ENCODE measurements around the gene MYO1B. TPM values are rescaled to one million over a fixed set of nuclear protein-coding genes. Genes with fewer than 3 reads are reported as not detected.

Gene MYO1B
- total and polyA plus RNA-seq, 10 of the 15 experiments (the other 5 are each of a cell fraction or from before 2014, with no cell fraction given), result 0.10 to 4.2 (median 1.6) TPM

GRCh38 chr2:191415858-191416257 is 170.7 kb downstream of the MYO1B start (continued):
- TF ChIP-seq HSF1 (IDR thresholded peaks at IDR 0.05; ENCODE audit: low read depth, low read length), result no peak
- no peak for TF ChIP-seq BRCA1 (IDR thresholded peaks at IDR 0.05; ENCODE audit: low read depth, low read length)
- no peak for TF ChIP-seq SPI1 (IDR thresholded peaks at IDR 0.05; ENCODE audit: borderline replicate concordance, insufficient read depth, low read depth, low read length)

- no peak for DNase-seq (ENCODE audit: low read depth, low spot score)
- Histone ChIP-seq H3K79me2 (ENCODE audit: control insufficient read depth, insufficient read depth, low read length) (no peaks in the 10 kb centered on the region), H3K27ac (ENCODE audit: control insufficient read depth, insufficient read depth) (no peak overlapping the region), H3K9me3 (replicated peaks; ENCODE audit: control insufficient read depth, insufficient read depth, low read length) (no peaks in the 10 kb centered on the region), H3K27me3 (replicated peaks in 1 of 2; ENCODE audit: control insufficient read depth in 2 of 2, insufficient read depth in 2 of 2, low read length in 1 of 2) (no peaks in the 10 kb centered on the region), H3K9ac (ENCODE audit: control insufficient read depth, insufficient read depth, low read length) (no peak overlapping the region), H3K4me2 (ENCODE audit: control insufficient read depth, insufficient read depth) (no peak overlapping the region), H2AFZ (ENCODE audit: control insufficient read depth, low read depth, low read length) (no peak overlapping the region), H3K4me3 (no peak overlapping the region), H4K20me1 (ENCODE audit: control insufficient read depth, insufficient read depth) (no peaks in the 10 kb centered on the region), H3K36me3 (ENCODE audit: control insufficient read depth in 2 of 2, insufficient read depth in 2 of 2, low read length in 1 of 2) (no peaks in the 10 kb centered on the region), H3K4me1 (ENCODE audit: control insufficient read depth, insufficient read depth, low read length) (no peaks in the 10 kb centered on the region)
- ATAC-seq, result no peak
- ChIA-PET RAD21 (ENCODE audit: unreplicated experiment) (no interaction called here), SMC1A (ENCODE audit: uncharacterized antibody, unreplicated experiment) (no interaction called here), CTCF (no interaction called here), POLR2A (no interaction called here)
- intact Hi-C loops (cut with micrococcal nuclease; ENCODE audit: unreplicated experiment) (no loop called here), in situ Hi-C loops (cut with MboI) (no loop called here)
- WGBS (ENCODE audit: insufficient coverage, insufficient replicate concordance, low lambda C conversion rate, missing lambda C conversion rate), result 68% methylated on average over 7 of the region's 7 CpGs
- FAIRE-seq, result no peak
- BruUV-seq (replicated peaks), result no TSS peak
- TF ChIP-seq SMAD1 (IDR thresholded peaks at IDR 0.05; ENCODE audit: low read depth, partially characterized antibody) (no peak), BMI1 (IDR thresholded peaks at IDR 0.05; ENCODE audit: borderline replicate concordance) (no peak), HCFC1 (IDR thresholded peaks at IDR 0.05; ENCODE audit: low read length) (no peak), MYC (IDR thresholded peaks at IDR 0.05; ENCODE audit: insufficient read depth, insufficient read length, insufficient replicate concordance, low read length, severe bottlenecking) (no peak), CTCF (IDR thresholded peaks at IDR 0.05 in 2 of 3, conservative IDR thresholded peaks at IDR 0.05 in 1 of 3; ENCODE audit: control insufficient read depth in 2 of 3, extremely low read depth in 1 of 3, insufficient read depth in 1 of 3, low read depth in 3 of 3, low read length in 3 of 3) (no peak), CHD4 (IDR thresholded peaks at IDR 0.05) (no peak), BRCA1 (IDR thresholded peaks at IDR 0.05; ENCODE audit: low read depth, low read length) (no peak), ZSCAN29 (IDR thresholded peaks at IDR 0.05) (no peak), MAX (IDR thresholded peaks at IDR 0.05; ENCODE audit: low read depth, low read length) (no peak), STAT1 (conservative IDR thresholded peaks at IDR 0.05) (no peak), ZNF207 (IDR thresholded peaks at IDR 0.05; ENCODE audit: borderline replicate concordance) (no peak), REST (IDR thresholded peaks at IDR 0.05; ENCODE audit: low read depth, low read length) (no peak), ZBED1 (IDR thresholded peaks at IDR 0.05; ENCODE audit: borderline replicate concordance) (no peak), IRF3 (IDR thresholded peaks at IDR 0.05) (no peak)
Measured at GRCh38 chr2:191417746-191418145, 172.5 kb downstream of the MYO1B start.

All from GM12878 (cell line).